Mesendoderm (in vitro differentiated cells): ENCODE measurements around the gene SRSF10.
"Not testable (repeated sequence)": the region's sequence is repeated elsewhere in the genome, so short reads cannot be mapped to it uniquely, and the experiment has no call there.

Experiments
- DNase-seq: peaks from one replicate; pipeline ENCODE4 v3.0.0; 2013
- H2AK5ac ChIP-seq: 2 replicates; pipeline ENCODE4 v1.6.1; 2013; ENCODE audit warnings: low read length, inconsistent platforms
- H2BK120ac ChIP-seq: 2 replicates; pipeline ENCODE4 v1.6.1; 2013; ENCODE audit warnings: low read depth, mild to moderate bottlenecking, low read length, moderate library complexity, mixed read lengths
- H2BK15ac ChIP-seq: replicated peaks from 2 replicates; pipeline ENCODE4 v1.6.1; 2013; ENCODE audit warnings: low read depth, mild to moderate bottlenecking, moderate library complexity
- H2BK5ac ChIP-seq: 2 replicates; pipeline ENCODE4 v1.6.1; 2013; ENCODE audit warnings: low read length, inconsistent platforms
- H3K18ac ChIP-seq: 2 replicates; pipeline ENCODE4 v1.6.1; 2013; ENCODE audit warnings: mild to moderate bottlenecking, low read length, mixed read lengths
- H3K23ac ChIP-seq: one replicate; pipeline ENCODE4 v1.6.1; 2013; ENCODE audit warnings: low read length
- H3K27ac ChIP-seq: 2 replicates; pipeline ENCODE4 v1.5.1; 2013; ENCODE audit warnings: low read depth, mild to moderate bottlenecking, inconsistent platforms, low read length, moderate library complexity
- H3K27me3 ChIP-seq: 2 replicates; pipeline ENCODE4 v1.6.1; 2013; ENCODE audit warnings: low read length, control low read depth, mild to moderate bottlenecking, inconsistent platforms; ENCODE audit not compliant: insufficient read depth, poor library complexity
- H3K36me3 ChIP-seq: 2 replicates; pipeline ENCODE4 v1.6.1; 2013; ENCODE audit warnings: low read length, inconsistent platforms; ENCODE audit not compliant: control insufficient read depth, insufficient read depth
- H3K4ac ChIP-seq: one replicate; pipeline ENCODE4 v1.6.1; 2013; ENCODE audit warnings: low read depth, mild to moderate bottlenecking, low read length, moderate library complexity
- H3K4me1 ChIP-seq: 2 replicates; pipeline ENCODE4 v1.6.1; 2013; ENCODE audit warnings: low read depth, low read length, inconsistent platforms; ENCODE audit not compliant: control insufficient read depth
- H3K4me2 ChIP-seq: 2 replicates; pipeline ENCODE4 v1.6.1; 2013; ENCODE audit warnings: low read length
- H3K4me3 ChIP-seq: 2 replicates; pipeline ENCODE4 v1.5.1; 2013; ENCODE audit warnings: mild to moderate bottlenecking, low read length
- H3K56ac ChIP-seq: one replicate; pipeline ENCODE4 v1.6.1; 2013; ENCODE audit warnings: low read length
- H3K79me1 ChIP-seq: 2 replicates; pipeline ENCODE4 v1.6.1; 2013; ENCODE audit warnings: low read length, inconsistent platforms
- H3K79me2 ChIP-seq: 2 replicates; pipeline ENCODE4 v1.6.1; 2013; ENCODE audit warnings: mild to moderate bottlenecking, low read length; ENCODE audit not compliant: control insufficient read depth, insufficient read depth
- H3K9ac ChIP-seq: 2 replicates; pipeline ENCODE4 v1.6.1; 2013; ENCODE audit warnings: low read length, inconsistent platforms
- H4K5ac ChIP-seq: one replicate; pipeline ENCODE4 v1.6.1; 2013; ENCODE audit warnings: low read length
- H4K8ac ChIP-seq: one replicate; pipeline ENCODE4 v1.6.1; 2013; ENCODE audit warnings: low read depth, mild to moderate bottlenecking, control low read depth, low read length, moderate library complexity
- WGBS: extraction: QIAGEN DNeasy Blood & Tissue Kit; methylation state at CpG from one replicate; pipeline ENCODE4 v1.1.7; 2013; ENCODE audit warnings: low lambda C conversion rate, missing lambda C conversion rate; ENCODE audit not compliant: insufficient coverage; ENCODE audit errors: extremely low coverage; 5-methylcytosine and 5-hydroxymethylcytosine counted together

SRSF10 gene

GRCh38 chr1:23989263-23989662, 9.1 kb upstream of the SRSF10 start:
- Histone ChIP-seq H2AK5ac (no peak overlapping the region), H2BK15ac (no peak overlapping the region), H3K18ac (no peak overlapping the region), H3K36me3 (no peaks in the 10 kb centered on the region), H4K5ac (no peak overlapping the region), H3K9ac (no peak overlapping the region), H3K79me2 (no peaks in the 10 kb centered on the region), H3K23ac (no peak overlapping the region), H2BK120ac (no peak overlapping the region), H2BK5ac (no peak overlapping the region), H3K4me2 (no peak overlapping the region), H3K4me1 (no peaks in the 10 kb centered on the region), H4K8ac (no peak overlapping the region), H3K4me3 (no peak overlapping the region), H3K79me1 (no peaks in the 10 kb centered on the region), H3K56ac (no peak overlapping the region), H3K4ac (no peak overlapping the region), H3K27ac (no peak overlapping the region), H3K27me3 (no peaks in the 10 kb centered on the region)
- no peak for DNase-seq
- WGBS: no CpG with 5 or more reads among the region's 3 CpGs

DNA sequence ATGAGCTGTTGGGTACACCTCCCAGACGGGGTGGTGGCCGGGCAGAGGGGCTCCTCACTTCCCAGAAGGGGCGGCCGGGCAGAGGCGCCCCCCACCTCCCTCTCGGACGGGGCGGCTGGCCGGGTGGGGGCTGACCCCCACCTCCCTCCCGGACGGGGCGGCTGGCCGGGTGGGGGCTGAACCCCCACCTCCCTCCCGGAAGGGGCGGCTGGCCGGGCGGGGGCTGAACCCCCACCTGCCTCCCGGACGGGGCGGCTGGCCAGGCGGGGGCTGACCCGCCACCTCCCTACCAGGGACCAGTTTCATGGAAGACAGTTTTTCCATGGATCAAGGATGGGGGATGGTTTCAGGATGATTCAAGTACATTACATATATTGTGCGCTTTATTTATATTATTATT, 6.9 kb upstream of the SRSF10 start:
- not testable (repeated sequence) for H3K56ac ChIP-seq, H4K8ac ChIP-seq, H2BK120ac ChIP-seq, DNase-seq, H2BK15ac ChIP-seq, H2AK5ac ChIP-seq, H3K4me1 ChIP-seq, H3K23ac ChIP-seq, H3K79me1 ChIP-seq, H3K79me2 ChIP-seq, H3K27me3 ChIP-seq, H4K5ac ChIP-seq, H3K18ac ChIP-seq, H3K4ac ChIP-seq, H3K36me3 ChIP-seq, H2BK5ac ChIP-seq, H3K4me3 ChIP-seq, H3K9ac ChIP-seq, H3K27ac ChIP-seq, H3K4me2 ChIP-seq
- WGBS: no CpG with 5 or more reads among the region's 23 CpGs

DNA sequence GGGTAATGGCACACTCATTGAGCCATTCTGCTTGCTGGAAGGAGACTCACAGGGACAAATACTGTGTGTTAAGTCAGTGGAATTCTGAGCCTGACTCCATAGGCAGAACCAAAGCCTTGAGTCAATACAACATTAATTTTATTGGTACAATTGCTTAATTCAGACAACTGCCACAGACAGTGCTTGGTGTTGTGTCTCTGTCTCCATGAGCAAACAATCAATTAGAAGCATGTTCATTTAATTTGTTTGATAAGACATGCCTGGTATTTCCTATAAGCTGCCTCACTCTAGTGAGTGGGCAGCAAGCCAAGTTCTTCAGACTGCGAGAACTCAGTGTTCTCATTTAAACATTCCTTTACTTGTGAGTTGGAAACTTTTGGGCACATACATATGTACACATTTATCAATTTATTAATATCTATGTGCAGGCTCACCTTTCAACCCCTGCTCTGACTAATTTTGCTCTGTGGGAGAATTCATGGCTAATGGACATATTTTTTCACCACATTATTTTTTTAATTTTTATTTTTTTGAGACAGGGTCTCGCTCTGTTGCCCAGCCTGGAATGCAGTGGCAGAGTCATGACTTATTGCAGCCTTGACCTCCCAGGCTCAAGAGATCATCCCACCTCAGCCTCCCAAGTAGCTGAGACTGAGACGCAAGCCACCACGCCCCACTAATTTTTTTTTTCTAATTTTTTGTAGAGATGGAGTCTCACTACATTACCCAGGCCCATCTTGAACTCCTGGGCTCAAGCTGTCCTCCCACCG, 4.5 kb upstream of the SRSF10 start:
- no peak overlapping the region for H2AK5ac ChIP-seq
- H3K4me1 ChIP-seq: peaks cover 3% of the 10 kb centered on the region
- no peaks in the 10 kb centered on the region for H3K36me3 ChIP-seq
- DNase-seq: no peak
- H4K5ac ChIP-seq: no peak overlapping the region
- WGBS: no CpG with 5 or more reads among the region's 5 CpGs
- no peak overlapping the region for H3K56ac ChIP-seq
- H2BK15ac ChIP-seq: no peak overlapping the region
- H3K4ac ChIP-seq: no peak overlapping the region
- H2BK5ac ChIP-seq: no peak overlapping the region
- H3K27ac ChIP-seq: no peak overlapping the region
- H3K79me2 ChIP-seq: peaks cover 5% of the 10 kb centered on the region
- no peak overlapping the region for H4K8ac ChIP-seq
- H3K4me3 ChIP-seq: no peak overlapping the region
- H3K18ac ChIP-seq: no peak overlapping the region
- H3K4me2 ChIP-seq: no peak overlapping the region
- H3K79me1 ChIP-seq: no peaks in the 10 kb centered on the region
- no peak overlapping the region for H2BK120ac ChIP-seq
- H3K9ac ChIP-seq: no peak overlapping the region
- H3K23ac ChIP-seq: no peak overlapping the region
- H3K27me3 ChIP-seq: no peaks in the 10 kb centered on the region

DNA sequence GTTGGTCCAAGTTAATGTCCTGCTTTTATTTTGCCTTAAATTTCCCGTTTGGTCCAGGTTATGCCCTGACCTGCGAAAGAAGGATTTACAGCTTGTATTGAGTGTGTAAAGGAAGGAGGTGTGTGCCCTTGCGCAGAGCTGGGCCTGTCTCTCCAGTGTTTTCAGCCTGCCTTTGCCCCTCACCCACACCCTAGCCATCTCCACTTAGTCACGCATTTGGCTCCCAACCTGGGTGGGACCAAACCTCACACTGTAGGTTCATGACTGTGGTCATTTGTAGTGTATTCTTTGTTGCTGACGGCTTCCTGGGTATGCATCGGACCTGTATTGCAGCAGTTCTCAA, 572 bp upstream of the SRSF10 start:
- Histone ChIP-seq H3K36me3 (peaks cover 1% of the 10 kb centered on the region), H3K18ac (no peak overlapping the region), H3K79me1 (no peaks in the 10 kb centered on the region), H3K23ac (no peak overlapping the region), H3K4me2 (peak overlapping the region; percentile 0), H3K4me3 (no peak overlapping the region), H3K27ac (peak overlapping the region; percentile 13), H3K56ac (peak overlapping the region; percentile 87), H3K9ac (peak overlapping the region; percentile 63), H2BK15ac (no peak overlapping the region), H4K5ac (peak overlapping the region; percentile 29), H2BK5ac (peak overlapping the region; percentile 22), H2AK5ac (peak overlapping the region; percentile 6), H3K4me1 (peaks cover 3% of the 10 kb centered on the region), H3K79me2 (peaks cover 41% of the 10 kb centered on the region), H4K8ac (no peak overlapping the region), H2BK120ac (no peak overlapping the region), H3K27me3 (no peaks in the 10 kb centered on the region), H3K4ac (peak overlapping the region; percentile 83)
- peak; percentile 61 for DNase-seq
- WGBS: no CpG with 5 or more reads among the region's 6 CpGs

DNA sequence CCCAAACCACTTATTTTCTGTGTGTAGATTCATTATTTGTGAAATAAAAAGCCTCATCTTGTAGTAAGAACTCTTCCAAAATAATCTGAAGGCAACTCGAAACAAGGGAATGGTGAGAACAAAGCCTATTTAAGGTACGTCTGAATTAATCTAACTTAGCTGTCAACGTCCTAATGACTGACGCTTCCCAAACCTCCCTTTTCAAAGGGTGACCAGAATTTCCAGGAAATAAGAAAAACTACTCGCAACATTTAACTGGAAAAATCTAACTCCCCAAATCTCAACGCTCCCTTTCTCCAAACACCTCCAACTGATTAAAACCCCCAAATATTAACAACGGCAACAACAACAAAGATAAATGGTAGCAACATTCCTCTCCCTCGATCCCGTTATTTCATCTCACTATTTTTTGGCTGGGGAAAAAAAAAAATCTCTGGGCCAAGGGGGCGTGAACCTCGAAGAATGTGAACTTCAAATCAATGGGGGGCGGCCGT, 693 bp downstream of the SRSF10 start:
- Histone ChIP-seq H3K27ac (peak overlapping the region; percentile 96), H2BK5ac (no peak overlapping the region), H4K5ac (no peak overlapping the region), H3K9ac (peak overlapping the region; percentile 99), H3K4me1 (peaks cover 3% of the 10 kb centered on the region), H3K18ac (peak overlapping the region; percentile 91), H3K56ac (peak overlapping the region; percentile 100), H3K79me2 (peaks cover 51% of the 10 kb centered on the region), H3K27me3 (no peaks in the 10 kb centered on the region), H3K4me2 (peak overlapping the region; percentile 48), H3K4me3 (peak overlapping the region; percentile 95), H4K8ac (no peak overlapping the region), H2BK15ac (no peak overlapping the region), H3K79me1 (no peaks in the 10 kb centered on the region), H3K23ac (no peak overlapping the region), H3K36me3 (peaks cover 1% of the 10 kb centered on the region), H3K4ac (peak overlapping the region; percentile 97), H2AK5ac (peak overlapping the region; percentile 5), H2BK120ac (no peak overlapping the region)
- no CpG with 5 or more reads among the region's 13 CpGs for WGBS
- DNase-seq: no peak

DNA sequence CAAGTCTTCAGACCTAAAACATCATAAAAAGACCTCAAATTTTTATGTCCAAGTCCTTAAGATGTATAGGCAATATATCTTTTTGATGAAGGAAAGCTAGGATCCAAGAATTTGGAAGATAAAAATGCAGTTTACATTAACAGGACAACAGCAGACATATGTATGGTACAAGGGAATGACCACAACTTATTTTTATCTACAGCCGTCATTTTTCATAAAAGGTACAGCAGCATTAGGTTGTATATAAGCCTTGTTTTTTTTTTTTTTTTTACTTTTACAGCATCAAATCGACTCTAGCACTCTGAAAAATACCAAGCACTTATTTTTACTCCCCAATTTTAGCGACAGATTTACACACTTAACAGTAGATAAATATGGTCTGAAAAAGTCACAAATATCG, 1.3 kb downstream of the SRSF10 start:
- no CpG with 5 or more reads among the region's 4 CpGs for WGBS
- H3K27me3 ChIP-seq: no peaks in the 10 kb centered on the region
- no peak overlapping the region for H4K5ac ChIP-seq
- H3K27ac ChIP-seq: no peak overlapping the region
- H2AK5ac ChIP-seq: no peak overlapping the region
- H3K23ac ChIP-seq: no peak overlapping the region
- no peak overlapping the region for H3K4ac ChIP-seq
- no peak overlapping the region for H3K4me3 ChIP-seq
- H3K4me2 ChIP-seq: peak overlapping the region; percentile 5
- no peak overlapping the region for H2BK120ac ChIP-seq
- H3K56ac ChIP-seq: no peak overlapping the region
- peak overlapping the region; percentile 49 for H3K9ac ChIP-seq
- H4K8ac ChIP-seq: no peak overlapping the region
- peaks cover 57% of the 10 kb centered on the region for H3K79me2 ChIP-seq
- peaks cover 3% of the 10 kb centered on the region for H3K4me1 ChIP-seq
- DNase-seq: no peak
- H3K18ac ChIP-seq: no peak overlapping the region
- H3K36me3 ChIP-seq: peaks cover 1% of the 10 kb centered on the region
- no peak overlapping the region for H2BK15ac ChIP-seq
- H3K79me1 ChIP-seq: no peaks in the 10 kb centered on the region
- H2BK5ac ChIP-seq: no peak overlapping the region
